GM21515 (cell line): ENCODE measurements around the gene NADSYN1.
"Not testable (repeated sequence)": the region's sequence is repeated elsewhere in the genome, so short reads cannot be mapped to it uniquely, and the experiment has no call there.

ENCODE experiments used
- ATAC-seq: cut with Tn5 transposase; IDR thresholded peaks from one replicate; pipeline ENCODE4 v1.9.1; 2021; ENCODE audit not compliant: unreplicated experiment

NADSYN1 gene

DNA sequence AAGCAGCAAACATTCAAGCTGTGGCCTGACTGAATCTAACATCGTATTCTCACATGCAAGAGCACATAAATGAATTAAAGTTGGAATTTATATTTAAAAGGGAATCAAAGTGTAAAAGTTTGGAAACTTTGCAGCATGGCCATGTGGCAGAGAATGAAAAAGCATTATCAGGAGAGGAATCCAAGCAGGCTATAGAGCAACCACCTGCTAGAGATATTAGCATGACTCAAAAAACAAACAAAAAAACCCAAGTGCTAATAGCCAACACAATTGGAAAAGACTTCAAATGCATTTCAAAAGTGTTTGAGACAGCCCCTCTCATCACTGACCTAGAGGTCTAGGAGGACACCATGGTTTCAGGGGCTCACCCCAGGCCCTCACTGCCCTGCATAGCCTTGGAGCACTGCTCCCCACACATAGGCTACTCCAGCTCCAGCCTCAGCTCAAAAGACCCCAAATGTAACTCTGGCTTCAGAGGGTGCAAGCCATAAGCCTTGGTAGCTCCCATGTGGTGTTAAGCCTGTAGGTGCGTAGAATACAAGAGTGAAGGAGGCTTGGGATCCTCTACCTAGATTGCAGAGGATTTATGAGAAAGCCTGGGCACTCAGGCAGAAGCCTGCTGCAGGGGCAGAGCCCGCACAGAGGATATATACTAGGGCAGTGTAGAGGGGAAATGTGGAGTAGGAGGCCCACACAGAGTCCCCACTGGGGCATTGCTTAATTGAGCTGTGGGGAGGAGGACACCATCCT, 72.4 kb downstream of the NADSYN1 start:
- ATAC-seq = no peak

DNA sequence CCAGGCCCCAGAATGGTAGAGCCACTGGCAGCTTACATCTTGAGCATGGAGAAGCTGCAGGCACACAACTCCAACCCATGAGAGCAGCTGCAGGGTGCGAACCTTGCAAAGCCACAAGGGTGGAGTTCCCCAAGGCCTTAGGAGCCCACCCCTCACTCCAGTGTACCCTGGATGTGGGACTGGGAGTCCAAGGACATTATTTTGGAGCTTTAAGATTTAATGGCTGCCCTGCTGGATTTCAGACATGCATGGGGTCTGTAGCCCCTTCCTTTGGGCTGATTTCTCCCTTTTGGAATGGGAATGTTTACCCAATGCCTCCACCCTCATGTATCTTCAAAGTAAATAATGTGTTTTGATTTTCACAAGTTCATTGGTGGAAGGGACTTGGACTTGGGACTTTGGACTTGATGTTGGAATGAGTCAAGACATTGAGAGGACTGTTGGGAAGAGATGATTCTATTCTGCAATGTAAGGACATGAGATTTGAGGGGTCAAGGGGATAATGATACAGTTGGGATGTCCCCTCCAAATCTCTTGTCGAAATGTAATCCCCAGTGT, 73.0 kb downstream of the NADSYN1 start:
- ATAC-seq = no peak

DNA sequence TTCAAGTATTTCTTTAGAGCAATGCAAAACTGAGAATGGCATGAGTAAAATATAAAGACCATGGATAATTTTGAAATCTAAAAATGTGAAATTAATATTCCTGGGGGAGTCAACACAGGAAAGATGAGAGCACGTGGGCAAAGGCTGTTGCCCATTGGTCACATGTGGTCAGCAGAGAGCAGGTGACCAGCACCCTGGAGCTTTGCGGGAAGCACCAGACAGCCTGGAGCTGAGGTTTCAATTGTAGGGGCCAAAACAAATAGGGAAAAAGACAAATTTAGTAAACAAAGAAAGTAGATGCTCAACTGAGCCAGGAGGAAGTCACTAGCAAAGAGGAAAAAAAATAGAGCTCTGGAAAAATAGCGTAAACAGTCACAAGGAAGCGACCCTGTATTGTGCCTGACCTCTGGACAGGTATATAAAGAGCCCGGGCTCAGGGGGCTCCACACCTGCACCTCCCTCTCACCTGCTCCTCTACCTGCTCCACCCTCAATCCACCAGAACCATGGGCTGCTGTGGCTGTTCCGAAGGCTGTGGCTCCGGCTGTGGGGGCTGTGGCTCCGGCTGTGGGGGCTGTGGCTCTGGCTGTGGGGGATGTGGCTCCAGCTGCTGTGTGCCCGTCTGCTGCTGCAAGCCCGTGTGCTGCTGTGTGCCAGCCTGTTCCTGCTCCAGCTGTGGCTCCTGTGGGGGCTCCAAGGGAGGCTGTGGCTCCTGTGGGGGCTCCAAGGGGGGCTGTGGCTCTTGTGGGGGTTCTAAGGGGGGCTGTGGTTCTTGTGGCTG, 74.0 kb downstream of the NADSYN1 start, which contains the start of gene KRTAP5-7:
Gene KRTAP5-7, plus strand, starts transcription at position 472 of the 780 bp plus-strand sequence. Its CDS starts 34 bp downstream, at position 506.
- ATAC-seq = not testable (repeated sequence)

DNA sequence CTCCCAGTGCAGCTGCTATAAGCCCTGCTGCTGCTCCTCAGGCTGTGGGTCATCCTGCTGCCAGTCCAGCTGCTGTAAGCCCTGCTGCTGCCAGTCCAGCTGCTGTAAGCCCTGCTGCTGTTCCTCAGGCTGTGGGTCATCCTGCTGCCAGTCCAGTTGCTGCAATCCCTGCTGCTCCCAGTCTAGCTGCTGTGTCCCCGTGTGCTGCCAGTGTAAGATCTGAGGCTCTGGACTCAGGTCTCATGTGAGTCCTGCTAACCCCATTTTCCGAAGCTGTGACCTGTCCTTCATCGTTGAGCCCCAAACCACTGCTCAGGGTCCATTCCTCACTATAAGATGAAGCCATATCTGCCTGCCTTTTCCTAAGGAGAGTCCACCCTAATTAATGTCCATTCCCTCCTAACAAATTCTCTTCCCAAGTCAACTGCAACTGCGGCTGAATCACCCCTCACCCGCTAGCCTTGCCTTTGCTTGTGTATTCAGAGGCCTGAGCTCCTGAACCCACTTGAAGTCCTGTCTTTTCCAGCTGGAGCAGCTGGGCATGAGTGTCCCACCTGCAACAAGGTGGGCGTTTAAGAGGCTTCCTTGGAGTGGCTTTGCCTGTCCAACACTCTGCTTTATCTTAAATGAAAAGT, 74.7 kb downstream of the NADSYN1 start:
- ATAC-seq = no peak

DNA sequence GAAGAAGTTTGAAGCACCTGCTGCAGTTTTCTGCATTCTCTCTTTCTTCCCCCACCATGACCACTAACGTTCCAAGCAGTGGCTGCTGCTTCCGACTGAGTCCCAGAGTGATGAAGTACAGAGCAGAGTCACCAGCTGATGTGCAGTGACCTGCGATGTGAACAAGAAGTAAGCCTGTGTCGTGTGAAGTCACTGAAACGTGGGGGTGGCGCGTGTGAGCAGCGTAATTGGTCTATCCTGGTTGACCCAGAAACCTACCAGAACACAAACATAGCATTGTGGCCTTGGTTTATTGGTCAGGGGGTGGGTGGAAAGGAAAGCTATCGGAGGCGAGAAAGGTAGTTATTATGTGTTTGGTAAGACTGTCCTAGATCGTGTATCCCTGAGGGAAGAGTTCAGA, 77.6 kb downstream of the NADSYN1 start:
- ATAC-seq = no peak

DNA sequence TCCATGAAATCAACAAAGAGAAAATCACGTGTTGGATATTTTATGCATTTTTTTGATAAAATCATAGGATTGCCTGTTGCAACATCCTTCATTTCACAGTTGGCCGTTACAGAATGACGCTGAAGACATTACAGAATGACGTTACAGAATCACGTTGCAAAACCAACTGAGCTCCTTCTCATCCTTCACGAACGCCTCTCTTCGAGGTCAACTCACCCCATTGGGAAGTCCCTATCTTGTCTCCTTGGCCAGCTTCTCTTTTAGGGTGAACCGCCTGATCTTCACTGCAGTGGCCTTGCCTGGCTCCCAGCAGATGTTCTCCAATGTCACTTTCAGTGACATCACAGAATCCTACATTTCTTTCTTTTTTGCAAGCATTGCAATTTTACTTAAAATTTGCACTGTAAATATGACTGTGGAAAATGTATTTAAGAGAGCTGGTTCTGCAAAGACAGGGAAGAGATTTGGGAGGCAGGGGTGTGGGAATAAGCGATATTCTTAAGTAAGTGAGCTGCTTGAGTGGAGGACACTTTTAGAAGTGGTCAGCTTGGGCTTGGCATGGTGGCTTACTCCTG, 79.1 kb downstream of the NADSYN1 start:
- no peak for ATAC-seq

DNA sequence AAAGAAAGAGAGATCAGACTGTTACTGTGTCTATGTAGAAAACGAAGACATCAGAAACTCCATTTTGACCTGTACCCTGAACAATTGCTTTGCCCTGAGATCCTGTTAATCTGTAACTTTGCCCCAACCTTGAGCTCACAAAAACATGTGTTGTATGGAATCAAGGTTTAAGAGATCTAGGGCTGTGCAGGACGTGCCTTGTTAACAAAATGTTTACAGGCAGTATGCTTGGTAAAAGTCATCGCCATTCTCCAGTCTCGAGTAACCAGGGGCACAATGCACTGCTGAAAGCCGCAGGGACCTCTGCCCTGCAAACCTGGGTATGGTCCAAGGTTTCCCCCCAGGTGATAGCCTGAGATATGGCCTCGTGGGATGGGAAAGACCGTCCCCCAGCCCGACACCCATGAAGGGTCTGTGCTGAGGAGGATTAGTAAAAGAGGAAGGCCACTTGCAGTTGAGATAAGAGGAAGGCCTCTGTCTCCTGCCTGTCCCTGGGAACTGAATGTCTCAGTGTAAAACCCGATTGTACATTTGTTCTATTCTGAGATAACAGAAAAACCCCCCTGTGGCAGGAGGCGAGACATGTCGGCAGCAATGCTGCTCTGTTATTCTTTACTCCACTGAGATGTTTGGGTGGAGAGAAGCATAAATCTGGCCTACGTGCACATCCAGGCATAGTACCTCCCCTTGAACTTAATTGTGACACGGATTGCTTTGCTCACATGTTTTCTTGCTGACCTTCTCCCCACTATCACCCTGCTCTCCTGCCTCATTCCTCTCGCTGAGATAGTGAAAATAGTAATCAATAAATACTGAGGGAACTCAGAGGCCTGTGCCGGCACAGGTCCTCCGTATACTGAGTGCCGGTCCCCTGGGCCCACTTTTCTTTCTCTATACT, 82.0 kb downstream of the NADSYN1 start:
- ATAC-seq = not testable (repeated sequence)

DNA sequence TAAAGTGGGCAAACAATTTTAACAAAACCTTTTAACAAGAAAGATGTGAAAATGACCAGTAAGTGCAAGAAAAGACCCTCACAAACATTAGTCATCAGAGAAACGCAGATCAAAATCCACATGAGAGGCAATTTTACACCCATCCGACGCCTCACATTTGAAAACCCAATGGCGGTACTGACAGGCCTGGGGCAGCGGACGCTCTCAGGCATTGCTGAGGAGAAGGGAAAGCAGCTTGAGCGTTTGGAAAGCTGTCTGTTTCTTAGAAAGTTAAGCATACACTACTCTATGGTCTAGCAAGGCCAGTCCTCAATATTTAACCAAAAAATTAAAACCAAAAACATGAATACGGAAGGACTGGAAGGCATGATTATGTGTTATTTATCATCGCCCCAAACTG, 82.8 kb downstream of the NADSYN1 start:
- no peak for ATAC-seq

DNA sequence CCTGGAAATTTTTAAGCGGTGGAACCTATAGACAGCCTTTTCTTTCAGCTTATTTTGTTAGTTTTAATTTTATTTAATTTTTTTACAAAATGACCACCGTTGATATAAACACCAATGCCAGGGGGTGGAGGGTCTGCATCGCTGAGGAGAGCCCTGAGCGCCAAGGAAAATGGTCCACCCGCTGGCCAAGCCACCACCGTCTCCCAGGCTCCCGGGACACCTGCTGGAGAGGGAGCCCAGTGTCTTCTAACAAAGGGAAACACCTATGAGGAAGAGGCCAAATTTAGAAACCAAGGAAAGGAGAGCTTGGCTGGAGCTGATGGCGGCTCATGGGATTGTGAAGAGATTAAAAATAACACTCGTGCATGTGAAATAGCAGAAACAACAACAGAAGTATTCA, 84.5 kb downstream of the NADSYN1 start:
- ATAC-seq = no peak

DNA sequence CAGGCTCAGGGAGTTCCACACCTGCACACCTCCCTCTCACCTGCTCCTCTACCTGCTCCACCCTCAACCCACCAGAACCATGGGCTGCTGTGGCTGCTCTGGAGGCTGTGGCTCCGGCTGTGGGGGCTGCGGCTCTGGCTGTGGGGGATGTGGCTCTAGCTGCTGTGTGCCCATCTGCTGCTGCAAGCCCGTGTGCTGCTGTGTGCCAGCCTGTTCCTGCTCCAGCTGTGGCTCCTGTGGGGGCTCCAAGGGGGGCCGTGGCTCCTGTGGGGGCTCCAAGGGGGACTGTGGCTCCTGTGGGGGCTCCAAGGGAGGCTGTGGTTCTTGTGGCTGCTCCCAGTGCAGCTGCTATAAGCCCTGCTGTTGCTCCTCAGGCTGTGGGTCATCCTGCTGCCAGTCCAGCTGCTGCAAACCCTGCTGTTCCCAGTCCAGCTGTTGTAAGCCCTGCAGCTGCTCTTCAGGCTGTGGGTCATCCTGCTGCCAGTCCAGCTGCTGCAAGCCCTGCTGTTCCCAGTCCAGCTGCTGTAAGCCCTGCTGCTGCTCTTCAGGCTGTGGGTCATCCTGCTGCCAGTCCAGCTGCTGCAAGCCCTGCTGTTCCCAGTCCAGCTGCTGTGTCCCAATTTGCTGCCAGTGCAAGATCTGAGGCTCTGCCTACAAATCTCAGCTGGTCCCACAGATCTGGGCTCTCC, 85.1 kb downstream of the NADSYN1 start, which contains the start of gene KRTAP5-8:
Gene KRTAP5-8, plus strand, starts transcription at position 49 of the 689 bp plus-strand sequence. Its CDS starts 31 bp downstream, at position 80.
- not testable (repeated sequence) for ATAC-seq

DNA sequence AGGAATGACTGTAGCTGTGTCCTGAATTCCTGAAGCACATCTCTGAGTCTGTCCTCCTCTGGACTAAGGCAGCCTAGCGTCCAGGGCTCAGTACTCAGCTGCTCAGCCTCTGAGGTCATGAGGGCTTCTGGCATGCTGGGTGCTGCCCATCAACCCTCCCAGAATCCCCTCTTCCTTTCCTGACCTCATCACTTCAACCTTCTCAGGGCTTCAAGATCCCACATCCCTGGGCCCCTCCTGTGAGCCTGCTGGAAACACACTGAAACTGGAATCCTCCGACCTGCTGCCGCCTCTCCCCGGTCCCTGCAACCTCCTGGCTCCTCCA, 85.6 kb downstream of the NADSYN1 start:
- no peak for ATAC-seq

DNA sequence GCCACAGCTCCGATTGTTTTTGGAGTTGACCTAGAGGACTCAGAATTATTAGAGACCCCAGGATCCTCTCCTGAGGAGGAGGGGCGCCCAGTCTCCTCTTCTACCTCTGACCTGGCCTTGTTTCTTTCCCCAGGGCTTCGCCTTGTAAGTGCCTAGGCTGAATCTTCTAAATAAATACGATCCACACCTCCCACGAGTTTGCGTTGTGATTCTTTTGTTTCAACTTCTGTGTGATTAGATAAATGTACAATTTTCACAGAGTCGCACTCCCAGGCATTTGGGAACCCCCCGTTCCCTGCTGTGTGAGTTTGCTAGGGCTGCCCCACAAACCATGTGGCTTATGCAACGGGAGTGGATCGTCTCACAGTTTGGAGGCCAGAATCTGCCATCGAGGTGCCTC, 86.0 kb downstream of the NADSYN1 start:
- ATAC-seq = no peak

DNA sequence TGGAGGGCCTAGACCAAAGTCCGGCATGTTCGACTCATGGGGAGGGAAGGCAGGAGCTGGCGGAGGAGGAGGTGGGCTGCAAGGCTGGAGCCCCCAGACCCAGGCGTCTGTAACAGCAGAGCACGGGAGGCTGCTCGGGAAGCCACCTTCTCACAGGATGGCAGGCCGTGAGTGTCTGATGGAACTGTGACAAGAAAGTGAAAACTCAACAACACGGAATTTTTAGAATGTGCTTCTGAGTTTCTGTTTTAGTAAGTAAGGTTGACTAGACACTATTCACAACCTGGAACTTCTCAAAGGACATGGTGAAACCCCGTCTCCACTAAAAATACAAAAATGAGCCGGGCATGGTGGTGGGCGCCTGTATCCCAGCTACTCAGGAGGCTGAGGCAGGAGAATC, 87.0 kb downstream of the NADSYN1 start:
- not testable (repeated sequence) for ATAC-seq

DNA sequence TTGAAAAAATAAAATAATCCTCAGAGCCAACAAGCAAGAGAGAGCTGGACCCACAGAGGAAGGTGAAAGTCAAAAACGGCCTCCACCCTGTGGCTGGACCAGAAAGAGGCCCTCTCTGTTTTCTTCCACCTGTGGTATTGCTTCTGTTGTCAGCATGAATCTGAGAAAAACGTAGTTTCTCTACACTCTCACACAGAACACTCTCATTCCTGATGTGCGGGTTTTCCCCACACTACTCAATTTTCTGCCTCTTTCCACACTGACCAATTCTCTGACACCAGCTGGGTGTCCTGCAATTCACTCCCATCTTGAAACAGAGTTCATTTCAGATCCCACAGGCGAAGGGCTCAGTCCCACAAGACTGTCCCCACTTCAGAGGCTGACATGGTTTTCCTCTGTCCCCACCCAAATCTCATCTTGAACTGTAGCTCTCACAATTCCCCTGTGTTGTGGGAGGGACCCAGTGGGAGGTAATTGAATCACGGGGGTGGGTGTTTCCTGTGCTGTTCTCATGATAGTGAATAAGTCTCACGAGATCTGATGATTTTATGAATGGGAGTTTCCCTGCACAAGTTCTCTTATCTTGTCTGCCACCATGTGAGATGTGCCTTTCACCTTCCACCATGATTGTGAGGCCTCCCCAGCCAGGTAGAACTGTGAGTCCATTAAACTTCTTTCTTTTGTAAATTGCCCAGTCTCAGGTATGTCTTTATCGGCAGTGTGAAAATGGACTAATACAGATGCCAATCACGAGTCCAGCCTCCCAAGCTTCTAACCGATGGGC, 87.7 kb downstream of the NADSYN1 start:
- ATAC-seq = peak; percentile 74

DNA sequence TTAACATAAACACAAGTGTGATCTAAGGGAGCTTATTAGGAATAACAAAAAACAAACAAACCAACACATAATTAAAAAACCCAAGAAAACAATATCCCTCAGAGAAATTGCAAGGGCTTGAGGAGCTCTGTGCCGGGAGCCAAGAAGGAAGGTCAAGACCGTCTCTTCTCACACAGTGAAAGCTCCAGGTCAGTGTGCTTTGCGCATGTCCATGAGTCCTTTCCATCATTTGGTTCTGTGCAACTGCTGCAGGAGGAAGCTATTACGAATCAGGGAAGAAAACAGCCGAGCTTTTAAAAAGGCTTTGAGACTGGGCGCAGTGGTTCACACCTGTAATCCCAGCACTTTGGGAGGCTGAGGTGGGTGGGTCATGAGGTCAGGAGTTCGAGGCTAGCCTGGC, 89.4 kb downstream of the NADSYN1 start:
- ATAC-seq = no peak

DNA sequence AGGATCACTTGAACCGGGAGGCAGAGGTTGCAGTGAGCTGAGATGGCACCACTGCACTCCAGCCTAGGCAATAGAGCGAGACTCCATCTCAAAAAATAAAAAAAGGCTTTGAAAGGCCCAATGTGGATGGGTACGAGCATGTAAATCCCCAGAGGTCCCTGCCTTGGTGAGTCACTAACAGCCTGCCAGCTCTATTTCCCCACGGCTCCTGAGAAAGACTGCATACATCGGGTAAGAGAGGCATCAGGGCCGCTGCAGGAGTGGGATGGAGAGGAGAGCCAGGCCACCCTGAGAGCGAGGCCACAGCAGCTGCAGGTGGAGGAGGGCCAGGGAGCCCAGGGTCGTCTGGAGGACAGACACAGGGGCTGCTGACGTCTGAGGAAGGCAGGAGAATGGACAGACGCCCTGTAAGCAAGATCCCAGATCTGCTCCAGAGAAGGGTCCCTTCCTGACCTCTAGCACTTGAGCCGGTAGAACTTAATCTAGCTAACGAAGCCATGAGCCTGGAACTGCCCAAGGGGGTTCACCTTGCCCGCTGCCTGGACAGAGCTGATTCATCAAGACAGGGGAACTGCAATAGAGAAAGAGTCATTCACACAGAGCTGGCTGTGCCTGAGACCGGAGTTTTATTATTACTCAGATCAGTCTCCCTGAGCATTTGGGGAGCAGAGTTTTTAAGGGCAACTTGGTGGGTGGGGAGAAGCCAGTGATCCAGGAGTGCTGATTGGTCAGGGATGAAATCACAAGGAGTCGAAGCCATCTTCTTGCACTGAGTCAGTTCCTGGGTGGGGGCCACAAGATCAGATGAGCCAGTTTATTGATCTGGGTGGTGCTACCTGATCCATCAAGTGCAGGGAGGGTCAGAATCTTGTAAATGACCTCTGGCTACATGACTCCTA, 90.1 kb downstream of the NADSYN1 start:
- no peak for ATAC-seq

DNA sequence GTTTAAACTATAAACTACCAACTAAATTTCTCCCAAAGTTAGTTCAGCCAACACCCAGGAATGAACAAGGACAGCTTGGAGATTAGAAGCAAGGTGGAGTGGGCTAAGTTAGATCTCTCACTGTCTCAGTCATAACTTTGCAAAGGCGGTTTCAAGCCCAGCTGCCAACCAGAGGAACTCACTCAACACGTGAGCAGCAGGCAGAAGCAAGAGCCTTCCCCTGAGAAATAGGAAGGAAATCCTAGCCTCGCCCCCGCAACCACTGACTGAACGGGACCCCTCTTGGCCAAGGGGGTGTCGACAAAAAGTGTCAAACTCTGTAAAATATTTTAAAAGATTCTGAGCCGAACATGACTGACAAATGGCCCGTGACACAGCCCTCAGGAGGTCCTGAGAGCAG, 90.9 kb downstream of the NADSYN1 start:
- no peak for ATAC-seq
